SKM-1 (cell line): ENCODE results near the gene ARF3.
A peak's percentile ranks its signal among the peaks of the same experiment; 100 is the strongest.

Source experiments
- DNase-seq: peaks from one replicate; lab custom pipeline; 2025; ENCODE audit not compliant: unreplicated experiment; lab: John Stamatoyannopoulos, UW

The ARF3 gene

DNA sequence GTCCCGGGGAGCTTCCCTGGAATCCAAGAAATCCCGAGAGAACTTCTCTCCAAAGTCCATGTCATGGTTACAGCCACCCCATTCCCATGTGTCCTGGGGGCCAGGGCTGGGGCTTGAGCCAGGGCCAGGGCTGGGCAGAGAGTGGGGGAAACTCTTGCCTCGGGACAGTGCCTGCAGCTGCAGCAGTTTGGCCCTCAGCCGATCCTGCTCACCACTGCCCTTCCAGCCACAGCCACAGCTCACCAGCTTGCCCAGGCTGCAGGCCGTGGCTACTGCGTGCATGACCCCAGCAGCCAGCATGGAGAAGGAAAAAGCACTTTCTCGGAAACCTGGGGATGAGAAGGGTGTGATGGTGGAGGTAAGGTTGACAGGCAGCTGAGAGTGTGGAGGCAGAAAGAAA, 10.7 kb upstream of the ARF3 start:
- DNase-seq, result no peak

DNA sequence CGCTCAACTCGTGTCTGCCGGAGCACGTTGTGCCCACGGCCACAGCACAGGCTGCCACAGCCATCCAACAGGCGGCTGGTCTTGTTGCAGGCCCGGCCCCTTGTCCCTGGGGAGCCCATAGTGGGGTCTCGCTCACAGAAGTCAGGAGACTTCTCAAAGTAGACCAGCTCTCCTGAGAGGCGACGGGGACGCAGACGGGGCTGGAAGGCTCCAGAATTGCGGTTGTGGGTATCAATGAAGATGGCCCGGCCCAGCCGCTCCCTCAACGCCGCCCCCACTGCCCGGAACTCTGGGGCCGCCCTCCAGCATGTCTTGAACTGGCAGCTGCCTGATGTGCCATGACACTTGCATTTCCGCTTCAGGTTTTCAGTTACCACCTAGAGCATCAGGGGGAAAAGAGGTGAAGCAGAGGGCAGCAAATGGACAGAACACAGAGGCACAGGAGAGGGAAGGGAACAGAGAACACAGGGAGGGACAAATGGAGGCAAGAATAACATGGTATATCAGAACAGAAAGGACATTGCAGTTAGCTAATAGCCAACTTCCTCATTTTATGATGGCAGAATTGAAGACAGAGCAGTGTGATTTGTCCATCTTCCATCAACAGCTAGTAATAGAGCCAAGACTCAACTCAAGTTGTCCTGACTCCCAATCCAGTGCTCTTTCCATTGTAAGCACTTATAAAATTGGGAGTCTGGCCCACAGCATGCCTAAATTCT, 9.0 kb upstream of the ARF3 start:
- no peak for DNase-seq

DNA sequence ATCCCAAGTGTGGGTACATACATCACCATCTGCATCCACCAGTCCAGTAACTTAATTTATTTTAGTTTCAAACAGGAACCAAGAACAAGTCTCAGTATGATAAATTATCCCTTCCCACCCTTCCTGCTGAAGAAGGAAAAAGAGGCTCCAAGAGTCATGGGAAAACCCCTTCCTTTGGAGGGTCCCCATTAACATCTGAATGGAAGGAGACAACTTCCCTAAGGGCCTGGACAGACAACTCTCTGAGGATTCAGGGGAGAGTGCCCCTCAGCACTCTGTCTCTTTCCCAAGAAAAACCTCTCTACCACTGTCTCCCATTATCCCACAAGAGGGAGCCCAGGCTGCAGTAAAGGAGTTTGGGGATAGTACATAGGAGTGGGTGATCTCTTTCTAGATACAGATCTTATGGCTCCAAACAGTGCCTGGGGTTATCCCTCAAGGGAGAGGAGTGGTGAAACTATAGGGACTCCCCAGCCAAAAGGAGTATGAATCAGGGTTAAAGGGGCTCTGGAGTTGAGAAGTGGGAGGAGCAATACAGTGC, 8.1 kb upstream of the ARF3 start:
- DNase-seq, result no peak

DNA sequence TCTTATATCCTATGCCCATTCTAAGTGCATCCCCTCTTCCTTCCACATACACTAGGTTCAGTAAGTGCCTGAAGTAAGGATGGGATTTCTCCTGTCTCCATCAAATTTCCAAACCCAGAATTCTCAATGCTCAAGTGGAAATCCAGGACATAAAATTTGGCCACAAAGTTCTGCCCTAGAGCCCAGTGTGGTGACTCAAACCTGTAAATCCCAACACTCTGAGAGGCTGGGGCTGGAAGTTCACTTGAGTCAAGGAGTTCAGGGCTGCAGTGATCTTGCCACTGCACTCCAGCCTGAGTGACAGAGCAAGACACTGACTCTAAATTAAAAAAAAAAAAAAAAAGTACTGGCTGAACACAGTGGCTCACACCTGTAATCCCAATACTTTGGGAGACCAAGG, 4.5 kb upstream of the ARF3 start:
- no peak for DNase-seq

DNA sequence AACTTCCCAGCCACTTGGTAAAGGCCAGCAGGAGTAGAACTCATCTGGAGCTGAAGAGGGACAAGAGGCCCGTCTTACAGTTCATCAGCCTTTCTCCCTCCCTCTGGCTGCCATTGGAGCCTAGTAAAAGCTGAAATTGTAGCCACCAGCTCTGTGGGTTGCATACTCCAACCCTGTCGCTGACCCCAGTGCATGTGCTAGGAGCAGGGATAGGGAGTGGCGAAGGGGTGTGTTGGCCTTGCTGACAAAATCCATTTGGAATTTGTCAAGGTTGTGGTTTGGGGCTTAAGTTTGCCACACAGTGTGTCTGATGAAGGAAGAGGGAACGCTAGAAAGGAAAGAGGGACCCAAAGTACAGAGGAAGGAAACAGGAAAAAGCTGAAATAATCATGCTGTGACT, 4.0 kb upstream of the ARF3 start:
- DNase-seq, result no peak

DNA sequence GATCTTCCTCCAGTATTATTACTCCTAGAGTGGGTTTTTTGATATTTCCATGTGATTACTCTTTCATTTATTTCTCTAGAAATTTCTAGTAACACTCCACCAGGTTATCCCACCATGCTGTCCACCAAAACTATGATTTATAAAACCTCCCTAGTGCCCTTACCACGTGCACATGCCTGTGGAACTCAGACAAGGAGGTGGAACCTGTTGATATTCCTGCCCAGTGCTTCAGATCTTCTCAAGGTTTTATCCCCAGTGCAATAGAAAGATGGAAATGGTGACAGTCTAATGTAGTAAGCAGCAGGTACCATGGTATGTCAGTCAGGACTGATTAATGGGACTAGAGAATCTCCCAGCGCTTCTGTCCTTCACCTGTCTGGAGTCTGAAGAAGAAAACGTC, 3.5 kb upstream of the ARF3 start:
- no peak for DNase-seq

DNA sequence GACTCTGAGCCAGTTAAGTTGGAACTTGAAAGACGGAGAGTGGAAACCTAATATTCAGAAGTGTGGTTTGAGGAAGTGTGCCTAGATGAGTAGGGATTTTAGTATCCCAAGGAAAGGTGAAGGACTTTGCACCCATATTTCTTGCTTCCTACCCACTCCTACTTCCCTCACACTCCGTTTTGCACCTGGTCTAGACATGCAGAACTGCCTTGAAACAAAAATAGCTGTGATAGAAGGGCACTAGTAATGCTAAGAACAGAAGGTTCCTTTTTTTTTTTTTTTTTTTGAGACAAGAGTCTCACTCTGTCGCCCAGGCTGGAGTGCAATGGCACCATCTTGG, 732 bp upstream of the ARF3 start:
- DNase-seq, result no peak

DNA sequence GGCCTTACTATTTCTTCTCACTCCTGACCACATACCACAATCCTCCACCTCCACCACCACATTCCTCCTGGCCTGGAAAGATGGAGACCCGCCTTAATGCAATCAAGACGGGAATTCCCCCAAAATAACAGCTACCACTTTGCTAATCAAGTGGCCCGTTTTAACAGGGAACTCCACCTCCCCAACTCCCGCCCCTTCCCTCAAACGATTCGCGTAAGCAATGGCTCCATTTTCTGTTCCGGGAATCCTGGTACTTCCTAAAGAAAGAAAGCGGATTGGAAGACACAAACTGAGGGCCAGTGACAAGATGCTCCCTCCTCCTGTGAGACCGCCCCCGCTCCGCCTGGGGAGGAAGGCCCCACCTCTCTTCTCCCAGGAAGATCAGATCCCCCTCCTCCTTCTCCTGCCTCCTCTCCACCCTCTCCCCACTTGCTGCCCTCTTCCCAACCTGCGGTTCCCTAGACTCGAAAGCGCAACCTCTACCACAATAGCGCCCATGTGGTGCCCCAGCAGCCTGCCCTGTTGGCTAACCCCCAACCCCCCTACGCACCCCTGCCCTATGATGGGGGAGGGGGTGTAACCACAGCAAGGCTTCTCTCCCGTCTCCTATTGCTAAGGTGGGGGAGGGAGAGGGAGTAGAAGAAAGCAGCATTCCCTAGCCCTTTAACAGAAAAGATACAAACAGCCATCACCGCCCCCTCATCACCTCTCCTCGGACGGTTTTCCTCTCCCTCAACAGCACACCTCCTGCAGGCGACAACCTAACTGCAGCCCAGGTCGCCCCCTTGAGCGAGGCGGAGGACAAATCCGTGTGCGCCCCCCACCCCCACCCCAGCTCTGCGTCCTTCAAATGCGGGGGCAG, 777 bp downstream of the ARF3 start:
- no peak for DNase-seq

DNA sequence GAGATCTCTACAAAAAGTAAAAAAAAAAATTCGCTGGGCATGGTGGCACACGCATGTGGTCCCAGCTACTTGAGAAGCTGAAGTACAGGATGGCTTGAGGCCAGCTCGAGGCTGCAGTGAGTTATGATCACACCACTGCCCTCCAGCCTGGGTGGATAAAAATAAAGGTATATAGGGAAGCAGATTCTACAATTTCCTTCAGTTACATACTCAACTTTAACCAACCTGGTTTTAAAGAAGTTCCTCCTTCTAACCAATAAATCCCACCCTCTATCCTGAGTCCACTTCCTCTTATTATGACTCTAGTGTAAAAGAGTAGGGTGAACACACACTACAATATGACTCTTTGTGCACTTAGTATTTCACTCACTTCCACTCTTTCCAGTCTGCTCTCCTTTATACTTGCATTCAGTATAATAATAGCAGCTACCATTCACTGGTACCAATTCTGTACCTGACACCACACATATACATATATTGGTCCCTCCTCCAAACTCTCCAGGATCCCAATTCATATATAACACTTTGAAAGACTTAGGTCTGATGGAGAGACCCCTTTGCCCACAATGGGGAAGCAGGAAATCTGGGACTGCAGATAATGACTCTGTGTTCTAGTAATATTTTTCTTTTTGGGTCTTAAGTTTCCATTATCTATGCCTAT, 2.3 kb downstream of the ARF3 start:
- peak; percentile 70 for DNase-seq

DNA sequence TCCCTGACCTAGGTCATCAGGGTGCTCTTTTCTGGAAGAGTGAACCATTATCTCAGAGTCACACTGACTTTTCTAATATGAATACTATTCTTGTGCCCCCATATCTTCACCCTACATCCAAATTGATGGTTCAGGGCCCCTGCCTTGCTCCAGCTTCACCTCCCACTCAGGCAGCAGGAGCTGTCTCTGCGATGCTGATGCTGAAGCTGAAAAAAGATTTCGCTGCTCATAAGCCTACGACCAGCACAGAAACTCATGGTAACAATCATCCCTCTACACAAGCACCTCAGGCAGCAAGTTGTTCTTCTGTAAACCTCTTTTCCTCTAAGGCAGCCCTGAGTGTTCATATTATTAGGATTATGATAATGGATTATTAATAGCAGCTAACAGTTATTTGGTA, 3.2 kb downstream of the ARF3 start:
- no peak for DNase-seq

DNA sequence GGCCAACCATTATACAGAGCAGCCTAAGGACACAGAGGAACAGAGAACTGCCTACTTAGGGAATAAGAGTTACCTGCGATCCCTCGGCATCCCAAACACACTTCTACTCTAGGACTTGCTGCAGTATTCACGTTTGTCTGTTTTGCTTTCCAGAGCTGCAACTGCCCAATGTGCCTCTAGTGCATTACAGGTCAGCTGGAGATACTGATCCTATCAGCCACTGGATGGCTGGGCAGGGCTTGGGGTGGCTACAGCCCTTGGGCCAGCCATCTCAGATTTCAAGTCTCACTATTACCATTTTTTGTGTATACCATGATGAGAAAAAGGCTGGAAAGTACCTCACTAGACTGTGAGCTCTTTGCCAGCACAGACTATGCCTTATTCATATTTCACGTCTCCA, 4.6 kb downstream of the ARF3 start:
- no peak for DNase-seq

DNA sequence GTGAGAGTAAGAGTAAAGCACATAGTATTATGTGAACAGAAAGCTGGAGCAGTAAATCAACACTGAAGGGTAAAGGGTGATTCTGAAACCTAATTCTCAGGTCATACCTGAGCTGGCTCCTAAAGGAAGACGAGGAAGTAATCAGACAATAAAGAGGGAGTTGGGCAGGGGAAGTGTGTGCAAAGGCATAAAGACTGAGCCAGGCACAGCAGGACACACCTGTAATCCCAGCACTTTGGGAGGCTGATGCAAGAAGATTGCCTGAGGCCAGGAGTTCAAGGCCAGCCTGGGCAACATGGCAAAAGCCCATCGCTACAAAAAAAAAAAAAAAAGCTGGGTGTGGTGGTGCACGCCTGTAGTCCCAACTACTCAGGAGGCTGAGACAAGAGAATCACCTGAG, 9.6 kb downstream of the ARF3 start:
- DNase-seq, result no peak

DNA sequence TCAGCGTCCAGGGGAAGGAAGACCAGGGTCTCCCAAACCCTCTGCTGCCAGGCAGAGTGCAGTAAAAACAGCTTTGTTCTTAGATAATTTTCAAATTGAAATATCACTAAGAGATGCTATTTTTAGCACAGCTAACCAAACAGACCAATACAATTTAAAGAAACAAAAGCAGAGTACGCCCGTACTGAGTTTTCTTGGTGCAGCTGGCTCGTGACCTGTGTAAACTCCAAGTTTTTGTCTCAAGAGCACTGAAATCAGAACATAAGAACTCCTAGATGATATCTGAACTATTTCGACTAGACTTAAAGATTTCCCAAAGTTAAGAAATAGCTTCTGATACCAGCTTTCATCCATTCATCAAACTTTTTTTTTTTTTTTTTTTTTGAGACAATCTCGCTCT, 10.3 kb downstream of the ARF3 start:
- DNase-seq, result no peak

DNA sequence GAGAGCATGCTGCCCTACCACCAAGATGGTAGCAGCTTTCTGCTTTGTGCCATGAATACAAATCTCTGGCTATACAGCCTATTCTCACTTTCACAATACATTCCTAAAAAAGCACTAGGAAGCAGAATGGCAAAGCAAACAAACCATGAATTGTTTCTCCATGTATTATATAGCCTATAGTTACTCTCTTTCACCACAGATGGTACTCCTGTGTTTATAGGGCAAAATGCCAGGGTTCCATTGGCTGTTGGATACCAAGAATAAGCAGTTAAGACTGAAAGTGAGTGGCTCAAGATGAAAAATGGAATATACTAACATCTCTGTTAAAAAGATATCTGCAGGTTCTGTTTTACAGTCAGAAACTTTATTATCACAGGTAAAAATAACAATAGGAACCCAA, 11.1 kb downstream of the ARF3 start:
- DNase-seq, result no peak

DNA sequence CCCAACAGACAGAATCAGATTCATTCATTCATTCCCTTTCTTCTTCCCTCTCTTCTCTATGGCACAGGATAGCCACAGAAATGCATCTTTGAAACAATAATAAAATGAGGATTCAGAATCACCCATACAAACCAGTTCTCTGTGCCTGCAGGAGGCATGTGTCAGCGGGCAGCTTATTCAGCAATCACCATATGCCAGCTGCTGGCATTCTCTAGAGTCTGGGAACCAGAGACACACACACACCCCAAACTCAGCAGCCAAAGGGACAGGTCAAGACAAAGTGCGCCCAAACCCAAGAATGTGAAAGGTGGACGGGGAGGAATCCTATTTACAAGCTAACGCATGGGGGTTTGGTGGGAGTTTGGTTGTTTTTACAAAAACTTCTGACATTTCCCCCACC, 14.1 kb downstream of the ARF3 start:
- no peak for DNase-seq

DNA sequence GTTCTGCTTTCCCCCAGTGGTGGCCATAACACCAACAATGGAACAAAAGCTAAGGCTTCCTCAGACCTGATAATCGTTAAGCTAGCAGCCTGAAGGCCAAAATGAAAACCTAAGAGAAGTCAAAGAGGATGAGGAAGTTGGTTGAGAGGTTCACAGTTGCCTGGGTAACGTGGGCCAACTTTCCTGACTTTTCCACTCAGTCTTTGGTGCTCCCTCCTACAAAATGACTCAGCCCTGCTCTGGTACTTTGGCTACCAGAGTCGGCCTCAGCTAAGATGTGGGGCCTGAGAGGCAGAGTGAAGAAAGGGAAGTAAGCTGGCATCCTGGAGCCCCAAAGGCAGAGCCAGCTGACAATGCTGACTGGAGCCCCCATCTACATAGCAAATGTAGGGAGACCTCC, 17.1 kb downstream of the ARF3 start:
- DNase-seq, result no peak

DNA sequence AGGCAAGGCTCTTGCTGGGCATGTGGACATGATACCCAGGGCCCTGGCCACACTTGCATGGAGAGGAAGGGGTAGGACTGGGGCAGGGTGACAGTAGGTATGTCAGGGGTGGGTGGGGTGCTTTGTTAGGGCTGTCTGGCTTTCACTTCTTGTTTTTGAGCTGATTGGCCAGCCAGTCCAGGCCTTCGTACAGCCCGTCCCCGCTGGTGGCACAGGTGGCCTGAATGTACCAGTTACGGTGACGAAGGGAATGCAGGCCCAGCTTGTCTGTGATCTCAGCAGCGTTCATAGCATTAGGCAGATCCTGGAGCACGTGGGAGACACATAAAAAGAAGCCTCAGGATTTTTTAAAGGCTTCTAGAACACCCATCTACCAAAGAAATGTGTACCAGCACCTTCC, 18.5 kb downstream of the ARF3 start:
- DNase-seq, result no peak

DNA sequence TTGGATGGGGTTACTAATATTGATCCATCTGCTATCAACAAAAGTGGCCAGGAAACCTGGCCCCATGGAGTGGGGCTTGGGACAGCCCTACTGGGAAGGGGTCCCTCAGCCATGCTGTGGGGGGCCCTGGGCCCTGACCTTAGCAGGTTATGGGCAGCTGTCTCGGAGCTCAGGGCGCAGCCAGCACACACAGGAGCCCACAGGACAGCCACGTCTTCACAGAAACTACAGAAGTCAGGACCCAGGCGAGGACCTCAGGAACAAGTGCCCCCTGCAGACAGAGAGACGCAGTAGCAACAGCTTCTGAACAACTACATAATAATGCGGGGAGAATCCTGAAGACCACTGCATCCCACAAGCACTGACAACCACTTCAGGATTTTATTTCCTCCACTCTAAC, 20.1 kb downstream of the ARF3 start:
- no peak for DNase-seq

DNA sequence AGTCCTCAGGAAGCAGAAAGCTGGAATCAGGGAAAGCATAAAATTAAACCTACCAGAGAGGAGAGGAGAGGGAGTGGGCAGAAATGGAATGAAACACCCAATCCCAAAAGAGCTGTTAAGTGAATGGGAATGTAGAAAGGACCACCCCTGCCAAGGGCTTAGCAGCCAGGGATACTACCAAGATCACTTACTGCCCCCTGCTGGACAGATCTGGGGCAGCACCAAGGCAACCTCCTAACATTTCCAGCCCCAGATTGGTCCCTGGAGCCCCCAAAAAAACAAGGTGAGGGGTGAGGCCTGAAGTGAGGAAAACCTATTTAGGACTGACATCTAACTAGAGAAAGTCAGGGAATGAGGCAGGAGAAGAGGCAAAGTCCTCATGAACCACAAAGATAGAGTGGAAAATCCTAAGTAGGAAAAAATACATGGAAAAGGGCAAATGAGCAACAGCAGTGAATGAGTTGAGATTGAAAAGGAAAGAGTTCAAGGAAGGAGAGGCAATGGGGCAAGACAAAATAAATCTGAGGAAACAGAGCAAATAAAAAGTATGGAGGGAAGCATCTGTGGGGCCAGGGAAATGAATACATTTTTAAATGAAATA, 20.8 kb downstream of the ARF3 start:
- DNase-seq, result no peak

DNA sequence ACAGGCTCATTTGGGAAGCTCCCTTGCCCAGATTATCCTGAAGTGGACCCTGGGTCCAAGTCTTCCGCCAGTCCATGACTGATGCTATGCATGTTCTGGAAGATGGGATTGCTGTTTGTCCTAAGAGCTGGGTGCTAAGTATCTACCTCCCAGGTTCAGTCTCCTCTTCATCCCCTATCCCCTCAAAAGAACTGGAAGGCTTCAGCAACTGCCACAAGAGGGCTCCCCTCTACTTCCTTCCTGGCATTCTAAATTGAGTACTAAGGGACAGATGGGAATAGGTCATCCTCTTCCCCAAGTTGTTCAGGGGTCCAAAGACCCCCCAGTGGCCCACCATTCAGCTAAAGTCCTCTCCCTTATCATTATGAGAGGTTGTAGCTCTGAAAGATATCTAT, 23.0 kb downstream of the ARF3 start:
- DNase-seq, result no peak

DNA sequence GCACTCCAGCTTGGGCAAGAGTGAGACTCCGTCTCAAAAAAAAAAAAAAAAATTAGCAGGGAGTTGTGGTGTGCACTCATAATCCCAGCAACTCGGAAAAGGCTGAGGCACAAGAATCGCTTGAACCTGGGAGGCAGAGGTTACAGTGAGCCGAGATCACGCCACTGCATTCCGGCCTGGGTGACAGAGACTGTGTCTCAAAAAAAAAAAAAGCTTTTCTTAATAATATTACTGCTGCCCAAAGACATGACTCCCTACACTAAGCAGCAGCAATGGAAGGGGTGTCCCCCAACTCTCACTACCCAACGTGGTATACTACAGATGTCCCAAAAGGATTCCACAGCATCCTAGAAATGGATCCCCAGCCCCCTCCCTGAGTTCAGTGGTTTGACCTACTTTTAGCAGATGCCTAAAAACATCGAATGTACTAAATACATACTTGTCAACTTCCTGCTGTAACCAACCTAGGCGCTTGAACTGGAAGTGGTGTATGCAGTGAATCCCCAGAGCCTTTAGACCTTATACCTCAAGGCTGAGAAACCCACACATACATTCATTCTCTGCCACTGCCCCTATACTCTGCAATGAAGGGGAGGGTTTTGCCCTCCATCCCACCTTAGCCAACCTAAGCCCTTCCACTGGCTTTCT, 23.5 kb downstream of the ARF3 start:
- DNase-seq, result no peak
